ENCODE results near the gene LYZL6.

LYZL6 gene

GRCh38 chr17:35977509-35977908 is 34.0 kb upstream of the LYZL6 start:
- H3K4me3 ChIP-seq (replicated peaks; ENCODE audit: insufficient read depth, low read length): no peak overlapping the region
- DNase-seq (ENCODE audit: low read depth in 1 of 2, low spot score in 1 of 2): no peak
- TF ChIP-seq REST (IDR thresholded peaks at IDR 0.05; ENCODE audit: insufficient replicate concordance, low read depth) (no peak), POLR2AphosphoS5 (IDR thresholded peaks at IDR 0.05; ENCODE audit: low read depth) (no peak), GABPA (IDR thresholded peaks at IDR 0.05; ENCODE audit: low read depth) (no peak), SPI1 (IDR thresholded peaks at IDR 0.05; ENCODE audit: borderline replicate concordance, low read depth) (no peak), CTCF (IDR thresholded peaks at IDR 0.05; ENCODE audit: insufficient read depth, low read length) (no peak)
- H3K27ac ChIP-seq (replicated peaks): no peak overlapping the region
- no peaks in the 10 kb centered on the region for H3K27me3 ChIP-seq (ENCODE audit: insufficient read depth, poor library complexity, severe bottlenecking)

- no peaks in the 10 kb centered on the region for H3K27me3 ChIP-seq (ENCODE audit: insufficient read depth, poor library complexity, severe bottlenecking)
- no peak for DNase-seq (ENCODE audit: low read depth in 1 of 2, low spot score in 1 of 2)
- TF ChIP-seq POLR2AphosphoS5 (IDR thresholded peaks at IDR 0.05; ENCODE audit: low read depth): no peak
- no peak for TF ChIP-seq REST (IDR thresholded peaks at IDR 0.05; ENCODE audit: insufficient replicate concordance, low read depth)
- TF ChIP-seq SPI1 (IDR thresholded peaks at IDR 0.05; ENCODE audit: borderline replicate concordance, low read depth): no peak
- TF ChIP-seq GABPA (IDR thresholded peaks at IDR 0.05; ENCODE audit: low read depth): no peak
- no peak for TF ChIP-seq CTCF (IDR thresholded peaks at IDR 0.05; ENCODE audit: insufficient read depth, low read length)
- H3K27ac ChIP-seq (replicated peaks): no peak overlapping the region
- no peak overlapping the region for H3K4me3 ChIP-seq (replicated peaks; ENCODE audit: insufficient read depth, low read length)
Measured at GRCh38 chr17:35973333-35974260, 30.1 kb upstream of the LYZL6 start.

GRCh38 chr17:35972945-35973332 is 29.4 kb upstream of the LYZL6 start:
- TF ChIP-seq GABPA (IDR thresholded peaks at IDR 0.05; ENCODE audit: low read depth) (no peak), CTCF (IDR thresholded peaks at IDR 0.05; ENCODE audit: insufficient read depth, low read length) (no peak), SPI1 (IDR thresholded peaks at IDR 0.05; ENCODE audit: borderline replicate concordance, low read depth) (no peak), REST (IDR thresholded peaks at IDR 0.05; ENCODE audit: insufficient replicate concordance, low read depth) (no peak), POLR2AphosphoS5 (IDR thresholded peaks at IDR 0.05; ENCODE audit: low read depth) (no peak)
- Histone ChIP-seq H3K27me3 (ENCODE audit: insufficient read depth, poor library complexity, severe bottlenecking) (no peaks in the 10 kb centered on the region), H3K27ac (replicated peaks) (no peak overlapping the region), H3K4me3 (replicated peaks; ENCODE audit: insufficient read depth, low read length) (no peak overlapping the region)
- no peak for DNase-seq (ENCODE audit: low read depth in 1 of 2, low spot score in 1 of 2)
